ENCODE results near the gene BEND3.

DNA sequence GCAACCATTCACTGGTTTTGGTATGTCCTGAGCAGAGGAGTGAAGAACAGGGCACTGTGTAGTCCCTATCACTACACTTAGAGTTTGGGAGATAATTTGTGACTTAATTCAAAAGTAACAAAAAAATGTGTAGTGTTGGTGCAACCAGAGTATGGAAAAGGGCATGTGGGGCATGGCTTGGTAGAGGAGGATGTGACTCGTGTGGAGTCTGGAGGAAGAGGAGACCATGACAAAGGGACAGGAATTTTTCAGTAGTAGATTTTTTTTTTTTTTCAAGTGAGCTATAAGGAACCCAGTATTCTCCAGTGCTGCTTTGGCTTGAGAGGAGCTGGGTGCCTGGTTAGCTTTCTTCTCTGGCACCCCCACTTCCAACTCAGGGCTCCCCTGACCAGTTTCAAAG lies 82.2 kb downstream of the BEND3 start:
- TF ChIP-seq, protein P1, sequence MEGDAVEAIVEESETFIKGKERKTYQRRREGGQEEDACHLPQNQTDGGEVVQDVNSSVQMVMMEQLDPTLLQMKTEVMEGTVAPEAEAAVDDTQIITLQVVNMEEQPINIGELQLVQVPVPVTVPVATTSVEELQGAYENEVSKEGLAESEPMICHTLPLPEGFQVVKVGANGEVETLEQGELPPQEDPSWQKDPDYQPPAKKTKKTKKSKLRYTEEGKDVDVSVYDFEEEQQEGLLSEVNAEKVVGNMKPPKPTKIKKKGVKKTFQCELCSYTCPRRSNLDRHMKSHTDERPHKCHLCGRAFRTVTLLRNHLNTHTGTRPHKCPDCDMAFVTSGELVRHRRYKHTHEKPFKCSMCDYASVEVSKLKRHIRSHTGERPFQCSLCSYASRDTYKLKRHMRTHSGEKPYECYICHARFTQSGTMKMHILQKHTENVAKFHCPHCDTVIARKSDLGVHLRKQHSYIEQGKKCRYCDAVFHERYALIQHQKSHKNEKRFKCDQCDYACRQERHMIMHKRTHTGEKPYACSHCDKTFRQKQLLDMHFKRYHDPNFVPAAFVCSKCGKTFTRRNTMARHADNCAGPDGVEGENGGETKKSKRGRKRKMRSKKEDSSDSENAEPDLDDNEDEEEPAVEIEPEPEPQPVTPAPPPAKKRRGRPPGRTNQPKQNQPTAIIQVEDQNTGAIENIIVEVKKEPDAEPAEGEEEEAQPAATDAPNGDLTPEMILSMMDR (IDR thresholded peaks at IDR 0.05), result no peak
- TF ChIP-seq POLR2AphosphoS5 (IDR thresholded peaks at IDR 0.05), result no peak
